Measurements from ENCODE around the gene NEDD8.

Gene NEDD8

GRCh38 chr14:24194186-24194872, 37.8 kb downstream of the NEDD8 start:
- DNase-seq: no peak

DNA sequence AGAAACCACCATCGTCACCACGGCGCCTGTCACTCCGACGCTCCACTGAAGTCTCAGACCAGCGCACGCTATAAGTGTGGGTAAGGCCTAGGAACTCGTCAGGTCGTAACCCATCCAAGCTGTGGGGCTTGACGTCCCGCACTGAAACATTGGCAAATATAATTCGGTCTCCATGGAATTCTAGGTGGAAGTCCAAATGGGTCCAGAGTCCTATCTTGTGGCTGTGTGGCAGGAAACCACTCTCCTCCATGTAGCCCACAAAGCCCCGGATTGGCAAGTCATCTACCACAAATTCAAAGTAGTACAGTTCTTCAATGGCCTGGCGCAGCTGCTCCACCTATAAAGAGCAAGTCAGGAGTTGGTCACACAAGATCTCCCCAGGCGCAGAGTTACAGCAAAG, 39.2 kb downstream of the NEDD8 start:
- no peak for DNase-seq

GRCh38 chr14:24190416-24190815, 41.8 kb downstream of the NEDD8 start:
- DNase-seq: no peak

DNA sequence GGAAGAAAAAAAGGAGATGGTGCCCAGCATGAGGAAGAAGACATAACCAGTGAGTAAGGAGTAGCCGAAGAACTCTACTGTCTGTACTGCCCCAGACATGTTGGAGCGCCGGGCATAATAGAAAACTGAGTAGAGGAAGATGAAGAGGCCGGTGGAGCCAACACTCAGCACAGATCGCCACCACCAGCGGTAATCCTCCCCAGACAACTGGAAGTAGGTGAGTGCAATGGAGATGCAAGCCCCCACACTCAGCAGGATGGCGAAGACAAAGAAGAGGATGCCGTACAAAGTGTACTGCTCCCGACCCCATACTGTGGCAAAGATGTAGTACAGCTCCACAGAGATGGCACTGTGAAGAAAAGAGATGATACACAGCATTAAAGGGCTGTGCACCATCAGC, 42.7 kb downstream of the NEDD8 start:
- DNase-seq: no peak

DNA sequence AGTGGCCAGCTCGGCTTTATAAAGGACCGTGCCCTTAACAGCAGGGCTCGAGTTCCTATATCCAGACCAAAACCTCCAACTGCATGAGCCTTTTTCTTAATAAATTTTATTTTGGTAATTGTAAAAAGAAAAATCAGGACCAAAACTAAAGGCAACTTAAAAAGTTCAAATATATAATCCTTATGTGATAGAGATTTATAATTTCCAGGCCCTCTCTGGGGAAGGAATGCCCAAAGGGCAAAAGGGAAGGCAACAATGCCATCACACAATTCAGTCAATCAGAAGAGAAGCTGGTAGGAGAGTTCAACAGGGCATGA, 43.1 kb downstream of the NEDD8 start:
- DNase-seq: no peak

DNA sequence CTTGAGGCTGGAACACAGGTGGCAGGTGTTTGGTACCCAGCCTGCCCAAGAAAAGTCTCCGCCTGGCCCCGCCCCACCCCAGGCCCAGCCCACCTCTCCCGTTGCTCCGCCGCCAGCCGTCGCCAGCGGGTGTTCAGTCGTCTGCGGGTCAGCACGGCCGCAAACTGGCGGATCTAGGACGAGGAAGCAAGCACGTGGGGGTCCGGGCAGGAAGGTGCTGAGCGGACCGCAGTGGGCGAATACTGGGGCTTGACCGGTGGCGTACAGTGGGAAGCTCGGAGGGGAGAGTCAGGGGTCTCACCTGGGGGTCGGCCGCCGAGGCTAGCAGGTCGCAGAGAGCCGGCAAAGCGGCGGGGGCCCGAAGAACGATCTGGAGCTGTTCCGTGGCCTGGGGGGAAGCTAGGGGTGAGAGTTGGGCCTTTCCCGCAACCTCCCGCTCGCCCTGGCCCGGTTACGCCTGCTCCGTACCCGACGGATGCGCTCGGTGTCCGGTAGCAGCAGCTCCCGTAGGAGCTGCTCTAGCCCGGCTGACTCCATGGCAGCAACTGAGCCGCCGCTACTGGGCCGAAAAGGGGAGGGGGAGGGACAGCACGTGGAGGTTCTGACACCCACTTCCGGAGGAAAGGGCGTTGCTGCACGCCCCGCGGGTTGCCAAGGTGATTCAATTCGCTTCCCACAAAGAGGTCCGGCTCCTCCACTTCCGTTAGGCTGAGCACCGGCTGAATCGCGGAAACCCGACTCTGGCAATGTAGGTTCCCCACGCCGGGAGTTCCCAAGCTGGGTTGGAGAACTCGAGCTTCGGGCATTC, 43.7 kb downstream of the NEDD8 start, which contains the start of gene IPO4:
Gene IPO4 (minus strand): TSS at position 566 of the 808 bp plus-strand sequence. CDS start 29 bp downstream, at position 537.
- peak; percentile 97 for DNase-seq

DNA sequence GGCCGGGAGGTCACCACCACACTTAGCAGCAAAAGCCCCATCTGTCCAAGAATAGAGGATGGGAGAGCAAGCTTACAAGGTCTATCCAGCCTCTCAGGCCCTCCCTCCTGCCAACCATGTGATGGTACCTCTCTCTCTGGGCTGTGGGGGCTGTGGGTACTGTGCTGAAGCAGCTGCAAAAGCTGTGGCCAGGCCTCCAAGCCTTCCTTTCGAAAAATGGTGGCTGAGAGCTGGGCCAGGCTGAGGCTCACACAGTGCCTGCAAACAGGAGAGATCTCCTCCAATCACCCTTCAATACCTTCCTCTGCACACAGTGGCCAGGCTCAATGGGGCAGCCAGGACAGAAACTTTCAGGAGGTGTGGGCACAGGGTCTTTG, 44.6 kb downstream of the NEDD8 start:
- no peak for DNase-seq

GRCh38 chr14:24186831-24187538, 45.2 kb downstream of the NEDD8 start:
- no peak for DNase-seq

DNA sequence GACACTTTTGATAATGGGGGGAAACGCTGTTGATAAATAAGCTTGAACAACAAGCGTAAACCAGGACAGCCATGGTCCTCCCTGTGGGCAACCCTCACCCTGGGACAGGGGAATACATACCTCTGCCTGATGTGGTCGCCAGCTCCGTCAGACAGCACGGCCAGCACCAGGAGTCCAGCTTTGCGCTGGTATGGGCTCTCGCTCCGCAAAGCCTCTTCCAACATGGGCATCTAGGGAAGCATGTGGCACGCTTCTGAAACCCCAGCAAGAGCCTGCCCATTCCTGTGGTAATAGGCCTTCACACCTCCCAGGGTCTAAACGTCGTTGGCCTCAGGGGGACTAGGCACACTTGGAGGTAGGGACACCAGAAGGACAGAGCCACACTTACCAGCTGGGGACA, 46.4 kb downstream of the NEDD8 start:
- DNase-seq: no peak

DNA sequence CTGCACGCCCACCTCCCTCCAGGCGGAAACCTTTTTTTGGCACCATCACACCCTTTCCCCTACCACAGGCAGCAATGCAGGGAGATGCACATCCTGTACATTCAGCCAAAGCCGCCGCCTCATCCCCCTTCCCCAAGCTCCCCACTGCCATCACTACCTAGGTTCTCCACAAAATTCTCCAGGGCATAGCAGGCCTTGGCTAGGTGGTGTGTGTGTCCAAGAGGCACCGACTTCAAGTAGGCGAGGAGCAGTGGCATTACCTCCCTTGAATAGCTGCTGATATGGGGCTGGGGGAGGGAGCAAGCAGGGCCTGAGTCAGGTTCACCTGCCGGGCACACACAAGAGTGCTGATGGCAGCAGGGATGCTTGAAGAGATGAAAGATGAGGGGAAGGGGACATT, 47.1 kb downstream of the NEDD8 start:
- no peak for DNase-seq

- no peak for DNase-seq
Measured at GRCh38 chr14:24184104-24184970, 47.8 kb downstream of the NEDD8 start.

GRCh38 chr14:24183014-24183481, 49.1 kb downstream of the NEDD8 start:
- DNase-seq: no peak

DNA sequence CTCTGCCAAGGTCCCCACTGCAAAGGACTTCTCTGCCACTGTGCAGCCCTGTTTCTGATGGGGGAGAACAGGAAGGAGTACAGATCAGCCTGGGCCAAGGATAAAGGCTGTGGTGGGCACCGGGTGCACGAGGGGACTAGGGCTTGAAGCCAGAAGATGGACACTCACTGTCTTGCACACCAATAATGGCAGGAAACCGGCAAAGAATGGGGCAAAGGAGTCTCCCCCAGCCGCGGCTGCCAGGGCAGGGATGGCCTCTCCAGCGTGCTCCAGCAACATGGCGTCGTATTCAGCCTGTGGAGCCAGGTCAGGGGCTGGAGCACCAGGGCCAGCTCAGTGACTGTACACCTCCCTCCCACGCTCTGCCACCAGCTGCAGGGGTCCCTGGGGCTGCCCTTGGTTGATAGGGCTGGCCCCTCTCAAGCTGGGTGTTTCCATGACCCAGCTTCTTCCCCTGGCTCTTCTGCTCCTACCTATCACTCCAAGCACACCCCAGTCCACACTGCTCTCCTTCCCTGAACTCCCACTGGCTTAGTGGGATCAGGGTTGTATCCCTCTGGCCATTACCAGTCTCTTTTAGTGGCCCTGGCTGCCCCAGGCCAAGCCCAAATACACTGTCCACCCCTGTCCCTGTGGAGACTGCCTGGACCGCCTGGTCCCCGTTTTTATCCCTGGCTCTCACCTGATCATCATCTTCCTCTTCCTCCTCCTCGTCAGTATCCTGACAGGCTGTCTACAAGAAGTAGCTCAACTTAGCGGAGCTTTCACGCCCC, 49.9 kb downstream of the NEDD8 start:
- no peak for DNase-seq

GRCh38 chr14:24181371-24182077, 50.6 kb downstream of the NEDD8 start:
- no peak for DNase-seq

GRCh38 chr14:24179961-24180796, 52.0 kb downstream of the NEDD8 start:
- no peak for DNase-seq

DNA sequence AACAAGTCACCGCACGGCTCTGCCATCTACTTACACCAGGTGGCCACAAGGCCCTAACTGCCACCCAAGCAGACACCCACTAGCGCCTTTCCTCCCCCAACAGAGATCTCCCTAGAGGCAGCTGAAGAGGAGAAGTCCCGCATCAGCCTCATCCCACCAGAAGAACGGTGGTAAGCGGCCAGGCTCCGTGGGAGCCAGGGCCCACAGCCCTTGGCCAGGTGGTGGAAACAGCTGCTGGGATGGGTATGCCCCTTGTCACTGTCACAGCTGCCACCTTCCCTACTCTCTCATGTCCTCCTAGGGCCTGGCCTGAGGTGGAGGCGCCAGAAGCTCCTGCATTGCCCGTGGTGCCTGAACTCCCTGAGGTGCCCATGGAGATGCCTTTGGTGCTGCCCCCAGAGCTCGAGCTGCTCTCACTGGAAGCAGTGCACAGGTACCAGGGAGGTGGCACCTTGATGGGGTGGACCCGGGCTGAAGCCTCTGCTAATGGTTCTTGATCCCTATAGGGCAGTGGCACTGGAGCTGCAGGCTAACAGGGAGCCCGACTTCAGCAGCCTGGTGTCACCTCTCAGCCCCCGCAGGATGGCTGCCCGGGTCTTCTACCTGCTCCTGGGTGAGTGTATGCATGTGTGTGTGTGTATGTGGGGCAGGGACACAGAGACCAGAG, 52.7 kb downstream of the NEDD8 start:
- no peak for DNase-seq

DNA sequence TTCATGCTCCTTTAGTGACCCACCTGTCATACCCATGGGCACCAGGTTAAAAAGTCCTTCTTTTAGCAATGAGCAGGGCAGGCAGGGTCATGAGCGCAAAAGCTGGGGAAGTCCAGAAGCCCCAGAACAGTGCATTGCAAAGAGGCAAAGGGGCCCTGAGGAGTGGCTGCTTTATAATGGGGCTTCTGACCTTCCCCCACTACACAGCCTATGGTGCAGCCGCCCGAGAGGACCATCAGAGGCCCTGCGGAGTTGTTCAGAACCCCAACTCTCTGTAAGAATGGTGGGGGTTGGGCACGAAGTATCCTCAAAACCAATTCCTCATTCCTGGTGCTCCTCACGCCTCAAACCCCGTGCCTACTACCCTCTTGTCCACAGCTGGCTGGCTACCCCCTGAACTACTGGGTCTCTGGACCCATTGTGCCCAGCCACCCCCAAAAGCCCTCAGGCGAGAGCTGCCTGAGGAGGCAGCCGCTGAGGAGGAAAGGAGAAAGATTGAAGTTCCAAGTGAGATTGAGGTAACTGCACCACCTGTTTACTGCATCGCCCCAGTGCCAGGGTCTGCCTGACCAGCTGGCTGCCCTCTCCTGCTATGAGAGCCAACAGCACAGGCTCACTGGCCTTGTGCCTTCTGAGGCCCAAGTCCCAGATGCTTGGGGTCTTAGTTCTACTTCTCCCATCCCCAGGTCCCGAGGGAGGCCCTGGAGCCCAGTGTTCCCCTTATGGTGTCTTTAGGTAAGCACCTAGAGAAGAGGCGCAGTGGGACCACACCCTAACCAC, 53.6 kb downstream of the NEDD8 start:
- DNase-seq: no peak

DNA sequence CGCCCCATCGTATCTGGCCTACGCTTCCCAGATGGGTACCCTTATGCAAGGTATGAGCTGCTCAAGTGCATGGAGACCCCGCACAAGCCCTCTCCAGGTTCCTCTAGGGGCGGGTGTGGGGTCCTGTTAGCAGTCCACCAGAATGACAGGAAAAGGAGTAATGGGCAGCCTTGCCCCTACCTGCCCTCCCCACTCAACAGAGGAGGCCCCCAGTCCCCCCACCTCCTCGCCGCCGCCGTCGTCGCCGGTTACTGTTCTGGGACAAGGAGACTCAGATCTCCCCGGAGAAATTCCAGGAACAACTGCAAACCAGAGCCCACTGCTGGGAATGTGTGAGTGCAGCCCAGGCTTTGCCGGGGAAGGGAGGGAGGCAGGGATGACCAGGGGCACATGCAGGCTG, 54.3 kb downstream of the NEDD8 start:
- DNase-seq: no peak

Data from CD4-positive, alpha-beta T cell treated with Interleukin-12 subunit alpha and Interleukin-12 subunit beta, for 1 hour (primary cell).